H9 (cell line): Measurements from ENCODE around the gene RHOJ. TPM values are rescaled to one million over a fixed set of nuclear protein-coding genes. Genes with fewer than 3 reads are reported as not detected.

Experiments
- DNase-seq: peaks from one replicate; pipeline ENCODE4 v3.0.0-alpha.2; 2017
- H2AFZ ChIP-seq: one replicate; pipeline ENCODE4 v1.6.1; 2013; ENCODE audit warnings: mild to moderate bottlenecking, low read length, control low read depth, moderate library complexity
- H2AK5ac ChIP-seq: 2 replicates; pipeline ENCODE4 v1.6.1; 2013; ENCODE audit warnings: low read length, control low read depth, mixed read lengths; ENCODE audit not compliant: insufficient read length
- H2BK120ac ChIP-seq: one replicate; pipeline ENCODE4 v1.6.1; 2013; ENCODE audit warnings: low read depth, mild to moderate bottlenecking, low read length, control low read depth, inconsistent platforms; ENCODE audit not compliant: poor library complexity, severe bottlenecking
- H2BK12ac ChIP-seq: 2 replicates; pipeline ENCODE4 v1.6.1; 2013; ENCODE audit warnings: low read length, control low read depth, mixed read lengths, low read depth; ENCODE audit not compliant: insufficient read length
- H2BK15ac ChIP-seq: 2 replicates; pipeline ENCODE4 v1.6.1; 2013; ENCODE audit warnings: low read depth, low read length, control low read depth
- H2BK20ac ChIP-seq: one replicate; pipeline ENCODE4 v1.6.1; 2013; ENCODE audit warnings: low read depth, mild to moderate bottlenecking, low read length, control low read depth, inconsistent platforms; ENCODE audit not compliant: poor library complexity, severe bottlenecking
- H2BK5ac ChIP-seq: 2 replicates; pipeline ENCODE4 v1.6.1; 2013; ENCODE audit warnings: low read length, control low read depth, mixed read lengths; ENCODE audit not compliant: insufficient read length
- H3K14ac ChIP-seq: 2 replicates; pipeline ENCODE4 v1.6.1; 2013; ENCODE audit warnings: low read length, control low read depth; ENCODE audit not compliant: insufficient read depth
- H3K18ac ChIP-seq: 2 replicates; pipeline ENCODE4 v1.6.1; 2013; ENCODE audit warnings: low read depth, mild to moderate bottlenecking, mixed read lengths, low read length, control low read depth; ENCODE audit not compliant: insufficient read length
- H3K23ac ChIP-seq: 2 replicates; pipeline ENCODE4 v1.6.1; 2013; ENCODE audit warnings: low read length, control low read depth, mixed read lengths, low read depth; ENCODE audit not compliant: insufficient read length
- H3K23me2 ChIP-seq: 2 replicates; pipeline ENCODE4 v1.6.1; 2013; ENCODE audit warnings: low read depth, mild to moderate bottlenecking, mixed read lengths, low read length, control low read depth; ENCODE audit not compliant: insufficient read length, poor library complexity, severe bottlenecking
- H3K27ac ChIP-seq: 2 replicates; pipeline ENCODE4 v1.5.1; 2013; ENCODE audit warnings: low read length, control low read depth, mixed read lengths, low read depth; ENCODE audit not compliant: insufficient read length
- H3K27me3 ChIP-seq: 2 replicates; pipeline ENCODE4 v1.6.1; 2013; ENCODE audit warnings: low read length, control low read depth, inconsistent platforms; ENCODE audit not compliant: insufficient read depth
- H3K4ac ChIP-seq: 2 replicates; pipeline ENCODE4 v1.6.1; 2013; ENCODE audit warnings: low read depth, mild to moderate bottlenecking, control low read depth, inconsistent platforms, low read length, moderate library complexity
- H3K4me1 ChIP-seq: 2 replicates; pipeline ENCODE4 v1.6.1; 2013; ENCODE audit warnings: low read length, control low read depth, inconsistent platforms; ENCODE audit not compliant: insufficient read depth
- H3K4me2 ChIP-seq: 2 replicates; pipeline ENCODE4 v1.6.1; 2013; ENCODE audit warnings: low read length, control low read depth, mixed read lengths; ENCODE audit not compliant: insufficient read length, insufficient read depth
- H3K56ac ChIP-seq: 2 replicates; pipeline ENCODE4 v1.6.1; 2013; ENCODE audit warnings: low read depth, mild to moderate bottlenecking, mixed read lengths, low read length, control low read depth; ENCODE audit not compliant: insufficient read length
- H3K79me1 ChIP-seq: 2 replicates; pipeline ENCODE4 v1.6.1; 2013; ENCODE audit warnings: low read depth, mild to moderate bottlenecking, moderate library complexity, low read length, control low read depth, inconsistent platforms; ENCODE audit not compliant: insufficient read depth, poor library complexity, severe bottlenecking
- H3K79me2 ChIP-seq: 2 replicates; pipeline ENCODE4 v1.6.1; 2013; ENCODE audit warnings: low read length, control low read depth, inconsistent platforms; ENCODE audit not compliant: insufficient read depth
- H3K9ac ChIP-seq: 2 replicates; pipeline ENCODE4 v1.6.1; 2013; ENCODE audit warnings: low read length, control low read depth, mixed read lengths; ENCODE audit not compliant: insufficient read length; ENCODE audit errors: extremely low read depth
- H3K9me3 ChIP-seq: one replicate; pipeline ENCODE4 v1.6.1; 2013; ENCODE audit warnings: low read depth, low read length, inconsistent platforms; ENCODE audit not compliant: control insufficient read depth
- H3T11ph ChIP-seq: one replicate; pipeline ENCODE4 v1.6.1; 2013; ENCODE audit warnings: mild to moderate bottlenecking, low read length, control low read depth, inconsistent platforms
- H4K20me1 ChIP-seq: one replicate; pipeline ENCODE4 v1.6.1; 2013; ENCODE audit not compliant: control insufficient read depth, insufficient read length, insufficient read depth
- H4K5ac ChIP-seq: 2 replicates; pipeline ENCODE4 v1.6.1; 2013; ENCODE audit warnings: low read depth, mild to moderate bottlenecking, mixed read lengths, low read length, control low read depth; ENCODE audit not compliant: insufficient read length
- H4K8ac ChIP-seq: replicated peaks from 2 replicates; pipeline ENCODE4 v1.6.1; 2013; ENCODE audit warnings: low read length, control low read depth, mixed read lengths, low read depth; ENCODE audit not compliant: insufficient read length
- H4K91ac ChIP-seq: 2 replicates; pipeline ENCODE4 v1.6.1; 2013; ENCODE audit warnings: low read depth, mild to moderate bottlenecking, moderate library complexity, mixed read lengths, low read length, control low read depth; ENCODE audit not compliant: insufficient read length
- H3K27ac Mint-ChIP-seq, 3 experiments: 2 replicates in 2 of 3; 3 replicates in 1 of 3; pipeline ENCODE4 v1.8.0; 2020 to 2021; ENCODE audit warnings: mixed read lengths in 3 of 3, mild to moderate bottlenecking in 1 of 3, moderate library complexity in 1 of 3
- H3K27me3 Mint-ChIP-seq: 2 replicates; pipeline ENCODE4 v1.8.0; 2021; ENCODE audit warnings: low read depth, mild to moderate bottlenecking, moderate library complexity, mixed read lengths
- H3K36me3 Mint-ChIP-seq, 3 experiments: 2 replicates in 2 of 3; 3 replicates in 1 of 3; pipeline ENCODE4 v1.8.0; 2020 to 2021; ENCODE audit warnings: low read depth in 3 of 3, mixed read lengths in 3 of 3; ENCODE audit not compliant: insufficient read depth in 1 of 3
- H3K4me1 Mint-ChIP-seq, 2 experiments: 2 replicates each; pipeline ENCODE4 v1.8.0; 2020; ENCODE audit warnings: mixed read lengths in 2 of 2
- H3K4me3 Mint-ChIP-seq, 2 experiments: 2 replicates in 1 of 2; 3 replicates in 1 of 2; pipeline ENCODE4 v1.8.0; 2020 to 2021; ENCODE audit warnings: mild to moderate bottlenecking in 2 of 2, mixed read lengths in 2 of 2, moderate library complexity in 1 of 2
- H3K9me3 Mint-ChIP-seq, 2 experiments: 2 replicates in 1 of 2; 3 replicates in 1 of 2; pipeline ENCODE4 v1.8.0; 2020; ENCODE audit warnings: mild to moderate bottlenecking in 2 of 2, mixed read lengths in 2 of 2, moderate library complexity in 1 of 2
- CTCF ChIP-seq: fragments of 200-600 bp; sonication (generic); conservative IDR thresholded peaks from 3 replicates; pipeline ENCODE4 v1.8.0; 2021; ENCODE audit warnings: antibody characterized with exemption, mild to moderate bottlenecking
- WGBS: extraction: QIAGEN DNeasy Blood & Tissue Kit; methylation state at CpG from one replicate; pipeline ENCODE4 v1.1.7; 2013; ENCODE audit warnings: missing lambda C conversion rate, low lambda C conversion rate, mixed read lengths; ENCODE audit not compliant: insufficient read length; ENCODE audit errors: extremely low coverage; 5-methylcytosine and 5-hydroxymethylcytosine counted together
- total RNA-seq: library from RNA; stranded (reverse); gene quantifications from 2 replicates; pipeline ENCODE4 v1.2.1, GENCODE V29; 2021

RHOJ gene
- total RNA-seq, 1 experiment from 2014 or later = not detected

GRCh38 chr14:63268771-63269170 is 64.5 kb downstream of the RHOJ start:
- H3K4me1 Mint-ChIP-seq = peaks cover 12 to 13% of the 10 kb centered on the region in 2 experiments

More at GRCh38 chr14:63268771-63269170, 64.5 kb downstream of the RHOJ start:
- no peaks in the 10 kb centered on the region for H3K23me2 ChIP-seq
- no peaks in the 10 kb centered on the region for H4K20me1 ChIP-seq
- H4K91ac ChIP-seq = no peak overlapping the region
- no peak overlapping the region for H2AFZ ChIP-seq
- no peaks in the 10 kb centered on the region for H3K4me1 ChIP-seq
- H2BK15ac ChIP-seq = no peak overlapping the region
- H3K79me1 ChIP-seq = no peaks in the 10 kb centered on the region
- no peak for TF ChIP-seq CTCF
- no peaks in the 10 kb centered on the region for H3K9me3 ChIP-seq
- no peak overlapping the region for H2BK5ac ChIP-seq
- no peak overlapping the region for H3T11ph ChIP-seq
- Mint-ChIP-seq H3K27me3 (no peaks in the 10 kb centered on the region; the same call in 1 of the 2 replicates), H3K36me3 (peaks cover 8 to 29% (median 23%) of the 10 kb centered on the region in 3 experiments), H3K4me3 (no peak overlapping the region), H3K9me3 (peaks cover 21 to 23% of the 10 kb centered on the region in 2 experiments), H3K27ac (no peak overlapping the region)
- H3K56ac ChIP-seq = no peak overlapping the region
- no peak for DNase-seq
- H3K9ac ChIP-seq = no peak overlapping the region
- H2BK12ac ChIP-seq = no peak overlapping the region
- no peak overlapping the region for H3K14ac ChIP-seq
- no peak overlapping the region for H3K27ac ChIP-seq
- H3K4ac ChIP-seq = no peak overlapping the region
- H2BK120ac ChIP-seq = no peak overlapping the region
- H2BK20ac ChIP-seq = no peak overlapping the region
- no peak overlapping the region for H4K8ac ChIP-seq
- no CpG with 5 or more reads among the region's 5 CpGs for WGBS
- no peak overlapping the region for H3K18ac ChIP-seq
- no peaks in the 10 kb centered on the region for H3K27me3 ChIP-seq
- H3K79me2 ChIP-seq = no peaks in the 10 kb centered on the region
- H4K5ac ChIP-seq = no peak overlapping the region
- no peak overlapping the region for H3K4me2 ChIP-seq
- H2AK5ac ChIP-seq = no peak overlapping the region
- H3K23ac ChIP-seq = no peak overlapping the region
